Aorta (tissue), 5 donors: ENCODE data around the gene HBQ1. TPM values are rescaled to one million over a fixed set of nuclear protein-coding genes. Genes with fewer than 3 reads are reported as not detected.

Experiments
- ATAC-seq: fragments of 200-7000 bp; cut with Tn5 transposase; one replicate; pipeline ENCODE4 v1.9.1; 2022; ENCODE audit warnings: moderate library complexity; ENCODE audit not compliant: low FRiP score
- DNase-seq, 2 donors: peaks; one replicate each; pipeline ENCODE4 v3.0.0-alpha.2; 2020
- H3K27ac ChIP-seq, 2 donors: one replicate each; pipeline ENCODE4 v1.5.1; 2013; ENCODE audit warnings: low read length in 2 of 2, mild to moderate bottlenecking in 2 of 2, moderate library complexity in 2 of 2, control low read depth in 1 of 2, inconsistent platforms in 1 of 2, low read depth in 1 of 2
- H3K27me3 ChIP-seq, 2 donors: one replicate each; pipeline ENCODE4 v1.6.1; 2013; ENCODE audit warnings: control low read depth in 1 of 2, low read length in 1 of 2, mild to moderate bottlenecking in 1 of 2, moderate library complexity in 1 of 2; ENCODE audit not compliant: insufficient read depth in 2 of 2, control insufficient read depth in 1 of 2
- H3K36me3 ChIP-seq, 2 donors: one replicate each; pipeline ENCODE4 v1.6.1; 2013; ENCODE audit warnings: control low read depth in 1 of 2, low read length in 1 of 2, mild to moderate bottlenecking in 1 of 2; ENCODE audit not compliant: insufficient read depth in 2 of 2, control insufficient read depth in 1 of 2
- H3K4me1 ChIP-seq, 2 donors: one replicate each; pipeline ENCODE4 v1.6.1; 2013; ENCODE audit warnings: low read length in 2 of 2, control low read depth in 1 of 2, mild to moderate bottlenecking in 1 of 2, moderate library complexity in 1 of 2; ENCODE audit not compliant: insufficient read depth in 2 of 2, control insufficient read depth in 1 of 2
- H3K4me3 ChIP-seq, 2 donors: one replicate each; pipeline ENCODE4 v1.5.1; 2013; ENCODE audit warnings: low read length in 2 of 2, control low read depth in 1 of 2, mild to moderate bottlenecking in 1 of 2
- H3K9me3 ChIP-seq: one replicate; pipeline ENCODE4 v1.6.1; 2013; ENCODE audit warnings: mild to moderate bottlenecking, low read length; ENCODE audit not compliant: control insufficient read depth
- WGBS, 2 donors: extraction: QIAGEN DNeasy Blood & Tissue Kit; methylation state at CpG; one replicate each; pipeline ENCODE4 v1.1.7; 2013; 5-methylcytosine and 5-hydroxymethylcytosine counted together
- intact Hi-C, 2 donors: fragments of 100-400 bp; cut with DNase I; formaldehyde crosslinking; loops; one replicate each; pipeline versions ENCODE4 v1.14.2 to v1.15.0; 2022
- polyA plus RNA-seq, 2 donors: library from polyadenylated mRNA; stranded (reverse); fragments of 200-250 nt; gene quantifications; one replicate each; pipeline ENCODE4 v1.2.3, GENCODE V29; 2013
- total RNA-seq, 2 donors: library from RNA; stranded (reverse); fragmentation: NEBNext Ultra II Directional; extraction: Animal tissue kit (Norgen Biotek cat#: 25700); gene quantifications; one replicate each; pipeline ENCODE4 v1.2.1, GENCODE V29; 2021
- donor health status: healthy with polysubstance abuse.
- donor health status: Bipolar disorder and iron deficiency.
- donor health status: DM: no; HTN: no; CAD: no.
- donor health status: DM: no; HTN: no; CAD: no.
- donor health status: DM: yes; HTN: yes; CAD: no.

Gene HBQ1
- total and polyA plus RNA-seq, 4 donors: not detected

- intact Hi-C loops: no loop called here
- no peak overlapping the region for H3K4me3 ChIP-seq
- WGBS, 2 donors: 56 to 60% methylated on average over 11 of the region's 11 CpGs
- H3K4me1 ChIP-seq: no peaks in the 10 kb centered on the region
- ATAC-seq (no peak), DNase-seq (no peak)
- no peaks in the 10 kb centered on the region for H3K9me3 ChIP-seq
- no peaks in the 10 kb centered on the region for H3K27me3 ChIP-seq
- no peak overlapping the region for H3K27ac ChIP-seq
- no peaks in the 10 kb centered on the region for H3K36me3 ChIP-seq
Observed at GRCh38 chr16:177981-178667, 2.1 kb upstream of the HBQ1 start.

- intact Hi-C loops: no loop called here
- Histone ChIP-seq H3K27ac (no peak overlapping the region), H3K27me3 (no peaks in the 10 kb centered on the region), H3K36me3 (no peaks in the 10 kb centered on the region), H3K4me1 (no peaks in the 10 kb centered on the region), H3K4me3 (no peak overlapping the region), H3K9me3 (no peaks in the 10 kb centered on the region)
- no peak for ATAC-seq
- DNase-seq: no peak
- 85 to 89% methylated on average over 11 of the region's 11 CpGs for WGBS, 2 donors
Observed at GRCh38 chr16:178668-179015, 1.6 kb upstream of the HBQ1 start.

- H3K9me3 ChIP-seq: no peaks in the 10 kb centered on the region
- no peak for DNase-seq
- WGBS, 2 donors: 69 to 72% methylated on average over 17 of the region's 17 CpGs
- H3K4me3 ChIP-seq: no peak overlapping the region
- intact Hi-C loops: loop anchor here (2.0 to 5.0 kb wide), 2 partner anchors 72 to 73 kb away; no protein-coding TSS in a partner anchor
- no peaks in the 10 kb centered on the region for H3K36me3 ChIP-seq
- H3K4me1 ChIP-seq: no peaks in the 10 kb centered on the region
- H3K27ac ChIP-seq: no peak overlapping the region
- H3K27me3 ChIP-seq: no peaks in the 10 kb centered on the region
- ATAC-seq: no peak
Observed at GRCh38 chr16:179211-180092, 807 bp upstream of the HBQ1 start.

- peak; percentile 27 for ATAC-seq
- Histone ChIP-seq H3K27ac (no peak overlapping the region), H3K27me3 (no peaks in the 10 kb centered on the region), H3K4me3 (no peak overlapping the region), H3K4me1 (no peaks in the 10 kb centered on the region), H3K9me3 (no peaks in the 10 kb centered on the region), H3K36me3 (no peaks in the 10 kb centered on the region)
- intact Hi-C loops: loop anchor here (2.0 to 5.0 kb wide), 2 partner anchors 74 kb away; no protein-coding TSS in a partner anchor
- 0 to 1% methylated on average over 80 to 89 of the region's 89 CpGs for WGBS, 2 donors
- DNase-seq: peak in 1 of 2 donors; percentile 72
Observed at GRCh38 chr16:180681-181564, 664 bp downstream of the HBQ1 start.

GRCh38 chr16:181565-182021 lies 1.3 kb downstream of the HBQ1 start:
- Histone ChIP-seq H3K27me3 (no peaks in the 10 kb centered on the region), H3K27ac (no peak overlapping the region), H3K9me3 (no peaks in the 10 kb centered on the region), H3K4me1 (no peaks in the 10 kb centered on the region), H3K36me3 (no peaks in the 10 kb centered on the region), H3K4me3 (no peak overlapping the region)
- WGBS, 2 donors: 10 to 11% methylated on average over 22 of the region's 22 CpGs
- intact Hi-C loops: loop anchor here (2.0 to 5.0 kb wide), 2 partner anchors 74 to 75 kb away; no protein-coding TSS in a partner anchor
- DNase-seq: peak; percentile 37 to 92
- ATAC-seq: peak; percentile 88

- Histone ChIP-seq H3K27me3 (no peaks in the 10 kb centered on the region), H3K4me3 (no peak overlapping the region), H3K27ac (no peak overlapping the region), H3K36me3 (peaks cover 0 to 2% of the 10 kb centered on the region in 2 donors), H3K4me1 (no peaks in the 10 kb centered on the region), H3K9me3 (no peaks in the 10 kb centered on the region)
- intact Hi-C loops: loop anchor here in 1 of 2 donors (5.0 kb wide), 1 partner anchor 76 kb away; no protein-coding TSS in a partner anchor
- WGBS, 2 donors: 69 to 76% methylated on average over 7 of the region's 7 CpGs
- ATAC-seq (no peak), DNase-seq (peak in 1 of 2 donors; percentile 10)
Observed at GRCh38 chr16:183005-183404, 2.7 kb downstream of the HBQ1 start.

- H3K36me3 ChIP-seq: peaks cover 0 to 10% of the 10 kb centered on the region in 2 donors
- 86 to 88% methylated on average over 13 of the region's 13 CpGs for WGBS, 2 donors
- no peak overlapping the region for H3K4me3 ChIP-seq
- H3K27me3 ChIP-seq: no peaks in the 10 kb centered on the region
- DNase-seq (peak in 1 of 2 donors; percentile 19), ATAC-seq (no peak)
- H3K9me3 ChIP-seq: no peaks in the 10 kb centered on the region
- H3K27ac ChIP-seq: no peak overlapping the region
- intact Hi-C loops: no loop called here
- H3K4me1 ChIP-seq: no peaks in the 10 kb centered on the region
Observed at GRCh38 chr16:185213-185612, 5.0 kb downstream of the HBQ1 start.

- ATAC-seq: no peak
- no peak for DNase-seq
- H3K27ac ChIP-seq: no peak overlapping the region
- no peaks in the 10 kb centered on the region for H3K4me1 ChIP-seq
- no peaks in the 10 kb centered on the region for H3K27me3 ChIP-seq
- no peaks in the 10 kb centered on the region for H3K9me3 ChIP-seq
- no peak overlapping the region for H3K4me3 ChIP-seq
- H3K36me3 ChIP-seq: peaks cover 0 to 10% of the 10 kb centered on the region in 2 donors
- intact Hi-C loops: no loop called here
- 80 to 84% methylated on average over 10 to 11 of the region's 11 CpGs for WGBS, 2 donors
Observed at GRCh38 chr16:185691-186090, 5.4 kb downstream of the HBQ1 start.
